DMS53 treated with DMSO at 0.1 percent for 48 hours (cell line): ENCODE results near the gene ALDOA.
"Not testable (repeated sequence)": the region's sequence is repeated elsewhere in the genome, so short reads cannot be mapped to it uniquely, and the experiment has no call there.

Source experiments
- DNase-seq: peaks from one replicate; lab custom pipeline; 2025; ENCODE audit not compliant: unreplicated experiment; lab: John Stamatoyannopoulos, UW

ALDOA gene

DNA sequence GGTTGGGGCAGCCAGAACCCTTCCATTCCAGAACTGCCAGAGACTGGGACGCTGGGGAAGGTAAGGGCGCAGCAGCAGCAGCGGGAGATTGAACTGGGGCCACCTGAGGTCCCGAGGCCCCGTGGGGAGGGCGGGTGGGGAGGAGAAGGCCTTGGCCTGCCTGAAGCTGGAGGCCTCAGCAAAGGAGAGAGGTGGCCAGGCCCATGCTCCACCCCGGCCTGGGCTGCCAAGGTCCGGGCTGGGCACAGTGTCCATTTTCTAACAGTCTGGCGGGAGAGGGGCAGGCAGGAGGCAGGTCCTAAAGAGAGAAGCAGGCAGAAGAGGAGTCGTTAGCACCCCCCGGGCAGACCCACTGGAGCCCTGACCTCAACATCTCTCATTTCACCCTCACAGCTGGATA, 48.9 kb downstream of the ALDOA start:
- no peak for DNase-seq

DNA sequence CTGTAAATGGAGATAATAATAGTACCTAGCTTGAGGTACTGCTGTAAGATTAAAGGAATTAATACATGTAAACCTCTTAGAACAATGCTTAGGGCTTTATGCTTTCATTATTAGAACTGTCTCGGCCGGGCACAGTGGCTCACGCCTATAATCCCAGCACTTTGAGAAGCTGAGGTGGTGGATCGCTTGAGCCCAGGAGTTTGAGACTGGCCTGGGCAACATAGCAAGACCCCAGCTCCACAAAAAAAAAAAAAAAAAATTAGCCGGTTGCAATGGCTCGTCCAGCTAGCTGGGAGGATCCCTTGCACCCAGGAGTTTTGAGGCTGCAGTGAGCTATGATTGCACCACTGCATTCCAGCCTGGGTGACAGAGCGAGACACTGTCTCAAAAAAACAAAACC, 49.3 kb downstream of the ALDOA start:
- DNase-seq, result not testable (repeated sequence)

DNA sequence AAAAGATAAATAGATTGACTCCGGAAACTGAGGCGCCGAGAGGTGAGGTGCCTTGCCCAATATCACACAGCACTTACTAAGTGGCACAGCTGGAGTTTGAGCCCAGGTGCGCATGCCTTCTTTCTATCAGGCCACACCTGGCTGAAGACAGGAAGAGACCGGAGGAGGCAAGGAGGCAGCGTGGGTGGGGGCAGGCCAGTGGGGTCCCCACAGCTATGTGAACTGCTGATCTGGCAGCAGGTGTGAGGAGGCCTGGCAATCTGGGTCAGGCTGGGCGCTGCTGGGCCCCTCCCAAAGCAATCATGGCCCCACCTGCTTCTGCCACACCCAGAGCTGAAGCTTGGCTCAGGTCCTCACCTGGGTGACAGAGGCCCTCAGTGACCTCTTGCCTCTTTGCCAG, 49.7 kb downstream of the ALDOA start:
- DNase-seq, result no peak

DNA sequence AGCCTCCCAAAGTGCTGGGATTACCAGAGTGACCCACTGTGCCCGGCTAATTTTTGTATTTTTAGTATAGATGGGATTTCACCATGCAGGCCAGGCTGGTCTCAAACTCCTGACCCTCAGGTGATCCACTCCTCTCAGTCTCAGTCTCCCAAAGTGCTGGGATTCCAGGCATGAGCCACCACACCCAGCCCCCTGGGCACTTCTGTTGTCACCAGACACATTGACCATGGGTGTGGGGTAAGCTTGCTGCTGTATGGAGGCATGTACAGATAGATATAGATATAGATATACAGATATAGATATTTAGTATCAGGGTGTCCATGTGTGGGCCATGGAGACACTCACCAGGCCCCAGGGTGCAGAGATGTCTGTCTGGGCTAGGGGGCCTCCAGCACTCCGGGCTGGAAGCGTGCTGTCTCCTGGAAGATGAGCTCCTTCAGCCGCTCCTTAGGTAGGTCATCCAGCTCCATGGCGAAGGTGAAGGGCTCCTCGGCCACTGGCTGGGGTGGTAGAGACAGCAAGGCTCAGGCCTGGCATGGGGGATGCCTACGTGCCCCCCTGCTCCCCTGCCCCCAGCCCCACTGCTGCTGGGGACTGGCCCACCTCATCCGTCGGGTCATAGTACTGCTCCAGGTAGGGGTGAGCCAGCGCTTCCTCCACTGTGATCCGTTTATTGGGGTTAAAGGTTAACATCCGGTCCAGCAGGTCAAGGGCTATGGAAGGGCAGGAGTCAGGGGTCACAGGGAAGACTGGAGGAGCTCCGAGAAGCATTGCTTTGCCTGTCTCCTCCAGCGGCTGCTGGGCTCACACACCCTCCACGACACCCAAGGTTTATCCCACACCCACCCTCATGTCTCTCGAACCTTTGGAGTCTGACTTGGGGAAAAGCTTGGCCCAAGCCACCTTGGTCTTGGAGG, 51.0 kb downstream of the ALDOA start:
- DNase-seq, result no peak

DNA sequence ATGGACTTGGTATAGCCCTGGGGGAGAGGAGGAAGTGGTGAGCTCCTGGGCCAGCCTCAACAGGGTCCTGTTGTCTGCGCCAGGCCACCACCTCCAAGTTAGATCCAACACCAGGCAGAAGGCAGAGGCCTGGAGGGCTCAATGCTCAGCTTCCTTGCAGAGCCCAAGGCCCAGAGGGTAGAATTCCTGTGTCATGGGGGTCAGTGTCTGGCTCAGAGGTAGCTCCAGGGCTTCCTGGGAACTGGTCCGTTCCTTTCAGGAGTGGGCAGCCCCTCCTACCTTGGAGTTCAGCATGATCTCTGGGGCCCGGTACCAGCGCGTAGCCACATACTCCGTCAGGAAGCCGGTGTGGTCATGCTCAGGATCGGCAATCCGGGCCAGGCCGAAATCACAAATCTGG, 52.2 kb downstream of the ALDOA start:
- DNase-seq, result no peak

DNA sequence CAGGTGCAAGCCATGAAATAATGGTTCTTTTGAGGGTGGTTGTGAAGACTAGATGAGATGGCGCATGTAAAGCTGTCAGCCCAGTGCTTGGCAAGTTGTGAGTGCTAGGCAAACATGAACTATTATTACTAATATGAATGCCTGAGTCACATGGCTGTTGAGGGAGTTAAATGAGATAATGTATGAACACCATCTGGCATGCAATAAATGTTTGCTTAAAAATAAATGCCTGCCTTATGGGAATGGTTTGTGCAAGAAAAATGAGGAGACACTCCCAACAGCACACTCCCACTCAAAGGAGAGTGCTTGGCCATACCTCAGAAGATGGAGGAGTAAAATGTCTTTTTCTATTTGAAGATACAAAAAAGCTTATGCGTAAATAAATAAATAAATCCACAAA, 53.9 kb downstream of the ALDOA start:
- DNase-seq, result no peak
